HUES48 (cell line): Measurements from ENCODE around the gene SMIM41.
A peak's percentile ranks its signal among the peaks of the same experiment; 100 is the strongest.

ENCODE experiments used
- H3K27ac ChIP-seq: one replicate; pipeline ENCODE4 v1.7.0; 2013; ENCODE audit warnings: low read depth, low read length, inconsistent platforms
- H3K27me3 ChIP-seq: 2 replicates; pipeline ENCODE4 v1.6.1; 2013; ENCODE audit warnings: mild to moderate bottlenecking, low read length; ENCODE audit not compliant: control insufficient read depth, insufficient read depth
- H3K36me3 ChIP-seq: 2 replicates; pipeline ENCODE4 v1.6.1; 2013; ENCODE audit warnings: low read length; ENCODE audit not compliant: control insufficient read depth, insufficient read depth
- H3K4me1 ChIP-seq: 2 replicates; pipeline ENCODE4 v1.6.1; 2013; ENCODE audit warnings: mild to moderate bottlenecking, low read length; ENCODE audit not compliant: control insufficient read depth, insufficient read depth
- H3K4me3 ChIP-seq: 2 replicates; pipeline ENCODE4 v1.5.1; 2013; ENCODE audit warnings: mild to moderate bottlenecking, low read depth, low read length
- H3K9ac ChIP-seq: 2 replicates; pipeline ENCODE4 v1.6.1; 2013; ENCODE audit warnings: mild to moderate bottlenecking, low read depth, low read length, moderate library complexity
- H3K9me3 ChIP-seq: 2 replicates; pipeline ENCODE4 v1.6.1; 2013; ENCODE audit warnings: low read length; ENCODE audit not compliant: control insufficient read depth, insufficient read depth

The SMIM41 gene

GRCh38 chr12:52050758-52051541 lies 28.6 kb upstream of the SMIM41 start, which contains the start of gene NR4A1:
TSS of gene NR4A1 (plus strand) at chr12:52051442. CDS start at chr12:52054329, 2,887 bp downstream.
- Histone ChIP-seq H3K27ac (peak within 1 kb of the TSS; percentile 73), H3K4me1 (peaks cover 19% of the 10 kb centered on the region; the same call in 1 of the 2 replicates), H3K27me3 (peaks cover 50% of the 10 kb centered on the region), H3K36me3 (no peaks in the 10 kb centered on the region; the same call in 1 of the 2 replicates), H3K9ac (peak within 1 kb of the TSS; percentile 42; the same call in 1 of the 2 replicates), H3K4me3 (peak within 1 kb of the TSS; percentile 81), H3K9me3 (no peaks in the 10 kb centered on the region)

- Histone ChIP-seq H3K4me3 (no peak overlapping the region), H3K36me3 (no peaks in the 10 kb centered on the region; the same call in 1 of the 2 replicates), H3K27ac (no peak overlapping the region), H3K4me1 (peaks cover 19% of the 10 kb centered on the region; the same call in 1 of the 2 replicates), H3K9ac (no peak overlapping the region), H3K27me3 (peaks cover 50% of the 10 kb centered on the region), H3K9me3 (no peaks in the 10 kb centered on the region)
These were observed 26.9 kb upstream of the SMIM41 start for GRCh38 chr12:52052468-52053186.

GRCh38 chr12:52053536-52054209 lies 25.8 kb upstream of the SMIM41 start:
- Histone ChIP-seq H3K9ac (no peak overlapping the region), H3K4me1 (peaks cover 19% of the 10 kb centered on the region; the same call in 1 of the 2 replicates), H3K4me3 (no peak overlapping the region), H3K27ac (no peak overlapping the region), H3K9me3 (no peaks in the 10 kb centered on the region), H3K27me3 (peaks cover 46% of the 10 kb centered on the region), H3K36me3 (peaks cover under 1% of the 10 kb centered on the region; the same call in 1 of the 2 replicates)

GRCh38 chr12:52054231-52054832 lies 25.2 kb upstream of the SMIM41 start:
- Histone ChIP-seq H3K9me3 (no peaks in the 10 kb centered on the region), H3K4me1 (peaks cover 19% of the 10 kb centered on the region; the same call in 1 of the 2 replicates), H3K27me3 (peaks cover 40% of the 10 kb centered on the region), H3K36me3 (peaks cover 6% of the 10 kb centered on the region; the same call in 1 of the 2 replicates), H3K27ac (no peak overlapping the region), H3K9ac (no peak overlapping the region), H3K4me3 (no peak overlapping the region)

GRCh38 chr12:52054833-52055730 lies 24.4 kb upstream of the SMIM41 start:
- Histone ChIP-seq H3K9ac (no peak overlapping the region), H3K4me1 (peaks cover 18% of the 10 kb centered on the region; the same call in 1 of the 2 replicates), H3K36me3 (peaks cover 6% of the 10 kb centered on the region; the same call in 1 of the 2 replicates), H3K27ac (no peak overlapping the region), H3K9me3 (no peaks in the 10 kb centered on the region), H3K27me3 (peaks cover 32% of the 10 kb centered on the region), H3K4me3 (no peak overlapping the region)

GRCh38 chr12:52055731-52056711 lies 23.5 kb upstream of the SMIM41 start:
- no peak overlapping the region for H3K9ac ChIP-seq
- H3K36me3 ChIP-seq: peaks cover 6% of the 10 kb centered on the region; the same call in 1 of the 2 replicates

GRCh38 chr12:52056801-52057637 lies 22.5 kb upstream of the SMIM41 start:
- H3K4me1 ChIP-seq: peaks cover 5% of the 10 kb centered on the region; the same call in 1 of the 2 replicates
- no peaks in the 10 kb centered on the region for H3K9me3 ChIP-seq
- H3K27ac ChIP-seq: no peak overlapping the region
- H3K27me3 ChIP-seq: peaks cover 15% of the 10 kb centered on the region
- H3K36me3 ChIP-seq: peaks cover 6% of the 10 kb centered on the region; the same call in 1 of the 2 replicates
- no peak overlapping the region for H3K4me3 ChIP-seq
- H3K9ac ChIP-seq: no peak overlapping the region

More at GRCh38 chr12:52055731-52056711, 23.5 kb upstream of the SMIM41 start:
- peaks cover 12% of the 10 kb centered on the region; the same call in 1 of the 2 replicates for H3K4me1 ChIP-seq
- no peak overlapping the region for H3K27ac ChIP-seq
- peaks cover 23% of the 10 kb centered on the region for H3K27me3 ChIP-seq
- H3K4me3 ChIP-seq: no peak overlapping the region
- no peaks in the 10 kb centered on the region for H3K9me3 ChIP-seq

GRCh38 chr12:52057638-52058576 lies 21.6 kb upstream of the SMIM41 start:
- no peak overlapping the region for H3K4me3 ChIP-seq

More at GRCh38 chr12:52057638-52058576, 21.6 kb upstream of the SMIM41 start:
- H3K4me1 ChIP-seq: no peaks in the 10 kb centered on the region
- no peak overlapping the region for H3K27ac ChIP-seq
- peaks cover 6% of the 10 kb centered on the region; the same call in 1 of the 2 replicates for H3K36me3 ChIP-seq
- peaks cover 6% of the 10 kb centered on the region for H3K27me3 ChIP-seq
- H3K9ac ChIP-seq: no peak overlapping the region
- no peaks in the 10 kb centered on the region for H3K9me3 ChIP-seq
